Ovary (tissue), 3 donors: ENCODE measurements around the gene NEDD4.
"Not testable (repeated sequence)": the region's sequence is repeated elsewhere in the genome, so short reads cannot be mapped to it uniquely, and the experiment has no call there.

ENCODE experiments used
- POLR2A ChIP-seq: fragments of 450-650 bp; IDR thresholded peaks from one replicate; pipeline ENCODE4 v1.6.1; 2017; ENCODE audit warnings: antibody characterized with exemption, mild to moderate bottlenecking, moderate library complexity
- TF ChIP-seq, protein P1 (sequence below), 3 donors: fragments of 450-650 bp in 2 of 3; fragments of 200-600 bp in 1 of 3; IDR thresholded peaks; one replicate each; pipeline versions ENCODE4 v1.5.1 to v1.8.0; 2016 to 2022; ENCODE audit warnings: antibody characterized with exemption in 3 of 3, mild to moderate bottlenecking in 1 of 3
- donor health status: DM: no; HTN: no; CAD: no.

DNA sequence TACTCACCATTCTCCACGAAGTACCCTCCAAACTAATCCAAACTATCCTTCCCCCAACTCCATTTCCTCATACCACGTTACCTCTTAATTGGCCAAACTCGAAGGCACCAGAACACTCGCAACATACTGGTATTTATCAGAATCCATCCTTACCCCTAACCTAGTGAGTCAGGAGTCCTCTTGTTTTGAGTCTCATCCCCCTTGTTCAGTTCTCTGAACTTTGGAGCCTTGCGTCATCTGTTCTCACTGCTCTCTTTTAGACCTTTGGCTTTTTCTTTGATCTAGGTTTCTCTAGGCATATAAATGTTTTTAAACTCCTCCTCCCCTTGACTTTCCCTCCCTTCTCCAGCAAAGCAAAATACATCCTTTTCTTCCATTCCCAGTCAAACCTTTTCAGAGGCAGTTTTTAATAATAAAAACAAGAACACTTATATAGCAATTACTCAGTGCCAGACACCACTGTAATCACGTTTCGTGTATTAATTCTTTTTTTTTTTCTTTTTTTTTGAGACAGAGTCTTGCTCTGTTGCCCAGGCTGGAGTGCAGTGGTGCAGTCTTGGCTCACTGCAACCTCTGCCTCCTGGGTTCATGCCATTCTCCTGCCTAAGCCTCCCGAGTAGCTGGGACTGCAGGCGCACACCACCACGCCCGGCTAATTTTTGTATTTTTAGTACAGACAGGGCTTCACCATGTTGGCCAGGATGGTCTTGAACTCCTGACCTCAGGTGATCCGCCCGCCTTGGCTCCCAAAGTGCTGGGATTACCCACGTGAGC, 40.7 kb downstream of the NEDD4 start:
- TF ChIP-seq, protein P1, sequence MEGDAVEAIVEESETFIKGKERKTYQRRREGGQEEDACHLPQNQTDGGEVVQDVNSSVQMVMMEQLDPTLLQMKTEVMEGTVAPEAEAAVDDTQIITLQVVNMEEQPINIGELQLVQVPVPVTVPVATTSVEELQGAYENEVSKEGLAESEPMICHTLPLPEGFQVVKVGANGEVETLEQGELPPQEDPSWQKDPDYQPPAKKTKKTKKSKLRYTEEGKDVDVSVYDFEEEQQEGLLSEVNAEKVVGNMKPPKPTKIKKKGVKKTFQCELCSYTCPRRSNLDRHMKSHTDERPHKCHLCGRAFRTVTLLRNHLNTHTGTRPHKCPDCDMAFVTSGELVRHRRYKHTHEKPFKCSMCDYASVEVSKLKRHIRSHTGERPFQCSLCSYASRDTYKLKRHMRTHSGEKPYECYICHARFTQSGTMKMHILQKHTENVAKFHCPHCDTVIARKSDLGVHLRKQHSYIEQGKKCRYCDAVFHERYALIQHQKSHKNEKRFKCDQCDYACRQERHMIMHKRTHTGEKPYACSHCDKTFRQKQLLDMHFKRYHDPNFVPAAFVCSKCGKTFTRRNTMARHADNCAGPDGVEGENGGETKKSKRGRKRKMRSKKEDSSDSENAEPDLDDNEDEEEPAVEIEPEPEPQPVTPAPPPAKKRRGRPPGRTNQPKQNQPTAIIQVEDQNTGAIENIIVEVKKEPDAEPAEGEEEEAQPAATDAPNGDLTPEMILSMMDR (IDR thresholded peaks at IDR 0.05), result not testable (repeated sequence)
- TF ChIP-seq POLR2A, result not testable (repeated sequence)
